GM19351 (cell line): Measurements from ENCODE around the gene C4A.
"Not testable (repeated sequence)": the region's sequence is repeated elsewhere in the genome, so short reads cannot be mapped to it uniquely, and the experiment has no call there.

Experiments used
- ATAC-seq: cut with Tn5 transposase; IDR thresholded peaks from one replicate; pipeline ENCODE4 v1.9.1; 2021; ENCODE audit warnings: mild to moderate bottlenecking, moderate library complexity; ENCODE audit not compliant: unreplicated experiment

Gene C4A

GRCh38 chr6:31958741-31959739 lies 22.8 kb upstream of the C4A start, which contains the start of the genes NELFE and SKIC2:
NELFE (minus strand) TSS chr6:31958971; CDS start chr6:31958446, 525 bp downstream.
SKIC2 (plus strand) TSS chr6:31959175; CDS start chr6:31959193, 18 bp downstream.
- ATAC-seq, result peak; percentile 96

GRCh38 chr6:31961616-31962015 lies 20.2 kb upstream of the C4A start:
- ATAC-seq, result no peak

- ATAC-seq, result no peak
These were observed 17.9 kb upstream of the C4A start for GRCh38 chr6:31963921-31964320.

- no peak for ATAC-seq
These were observed 16.2 kb upstream of the C4A start for GRCh38 chr6:31965700-31966099.

DNA sequence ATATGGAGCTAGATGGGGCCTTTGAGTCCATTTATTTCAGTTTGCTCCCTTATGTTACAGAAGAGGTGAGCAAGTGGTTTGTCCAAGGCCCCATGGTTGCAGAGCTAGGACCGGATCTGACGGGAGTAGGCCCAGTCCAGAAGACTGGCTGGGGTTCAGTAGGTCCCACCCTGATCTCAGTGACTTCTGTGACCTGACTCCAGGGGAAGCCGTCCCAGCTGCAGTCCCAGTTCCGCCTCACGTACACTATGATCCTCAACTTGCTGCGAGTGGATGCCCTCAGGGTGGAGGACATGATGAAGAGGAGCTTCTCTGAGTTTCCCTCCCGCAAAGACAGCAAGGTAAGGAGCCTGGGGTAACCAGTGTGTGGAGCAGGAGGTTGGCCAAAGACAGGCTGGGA lies 15.4 kb upstream of the C4A start:
- no peak for ATAC-seq

DNA sequence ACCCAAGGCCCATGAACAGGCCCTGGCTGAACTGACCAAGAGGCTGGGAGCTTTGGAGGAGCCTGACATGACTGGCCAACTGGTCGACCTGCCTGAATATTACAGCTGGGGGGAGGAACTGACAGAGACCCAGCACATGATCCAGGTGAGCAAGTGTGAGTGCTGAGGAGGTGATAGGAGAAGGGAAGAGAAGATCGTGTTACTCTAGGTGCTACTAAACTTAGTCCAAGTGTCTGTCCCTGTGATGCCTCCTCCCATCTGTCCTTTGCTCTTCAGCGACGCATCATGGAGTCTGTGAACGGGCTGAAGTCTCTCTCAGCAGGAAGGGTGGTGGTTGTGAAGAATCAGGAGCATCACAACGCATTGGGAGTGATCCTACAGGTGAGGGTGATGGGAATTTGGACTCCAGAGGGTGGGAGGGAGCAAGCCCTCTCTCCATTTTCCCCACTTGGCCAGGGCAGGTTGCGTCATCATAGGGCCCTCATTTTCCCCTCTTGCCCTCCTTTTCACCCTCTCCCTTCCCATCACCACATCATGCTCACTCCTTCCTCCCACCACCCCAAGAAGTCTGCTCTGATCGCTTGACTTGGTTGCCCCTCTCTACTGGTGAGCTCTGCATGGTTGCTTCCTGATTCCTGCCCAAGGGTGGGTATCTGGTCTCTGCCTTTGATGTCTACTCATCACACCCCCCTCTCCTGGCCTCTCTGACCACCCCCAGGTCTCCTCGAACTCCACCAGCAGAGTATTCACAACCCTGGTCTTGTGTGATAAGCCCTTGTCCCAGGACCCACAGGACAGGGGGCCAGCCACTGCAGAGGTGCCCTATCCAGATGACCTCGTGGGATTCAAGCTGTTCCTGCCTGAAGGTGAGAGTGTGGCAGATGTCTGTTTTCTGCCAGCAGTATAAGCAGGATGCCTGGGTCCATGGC lies 14.6 kb upstream of the C4A start:
- ATAC-seq, result no peak

GRCh38 chr6:31967926-31968320 lies 13.9 kb upstream of the C4A start:
- no peak for ATAC-seq

DNA sequence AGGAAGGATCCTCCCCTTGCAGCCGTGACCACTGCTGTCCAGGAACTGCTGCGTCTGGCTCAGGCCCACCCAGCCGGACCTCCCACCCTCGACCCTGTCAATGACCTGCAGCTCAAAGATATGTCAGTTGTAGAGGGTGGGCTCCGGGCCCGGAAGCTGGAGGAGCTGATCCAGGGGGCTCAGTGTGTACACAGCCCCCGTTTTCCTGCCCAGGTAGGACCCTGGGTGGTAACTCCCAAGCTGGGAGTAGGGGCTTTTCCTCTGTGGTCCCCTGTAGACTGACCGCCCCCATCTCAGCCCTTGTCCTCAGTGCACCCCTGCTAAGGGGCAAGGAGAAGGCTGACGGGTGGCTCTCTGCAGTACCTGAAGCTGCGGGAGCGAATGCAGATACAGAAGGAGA lies 13.5 kb upstream of the C4A start:
- ATAC-seq, result no peak

DNA sequence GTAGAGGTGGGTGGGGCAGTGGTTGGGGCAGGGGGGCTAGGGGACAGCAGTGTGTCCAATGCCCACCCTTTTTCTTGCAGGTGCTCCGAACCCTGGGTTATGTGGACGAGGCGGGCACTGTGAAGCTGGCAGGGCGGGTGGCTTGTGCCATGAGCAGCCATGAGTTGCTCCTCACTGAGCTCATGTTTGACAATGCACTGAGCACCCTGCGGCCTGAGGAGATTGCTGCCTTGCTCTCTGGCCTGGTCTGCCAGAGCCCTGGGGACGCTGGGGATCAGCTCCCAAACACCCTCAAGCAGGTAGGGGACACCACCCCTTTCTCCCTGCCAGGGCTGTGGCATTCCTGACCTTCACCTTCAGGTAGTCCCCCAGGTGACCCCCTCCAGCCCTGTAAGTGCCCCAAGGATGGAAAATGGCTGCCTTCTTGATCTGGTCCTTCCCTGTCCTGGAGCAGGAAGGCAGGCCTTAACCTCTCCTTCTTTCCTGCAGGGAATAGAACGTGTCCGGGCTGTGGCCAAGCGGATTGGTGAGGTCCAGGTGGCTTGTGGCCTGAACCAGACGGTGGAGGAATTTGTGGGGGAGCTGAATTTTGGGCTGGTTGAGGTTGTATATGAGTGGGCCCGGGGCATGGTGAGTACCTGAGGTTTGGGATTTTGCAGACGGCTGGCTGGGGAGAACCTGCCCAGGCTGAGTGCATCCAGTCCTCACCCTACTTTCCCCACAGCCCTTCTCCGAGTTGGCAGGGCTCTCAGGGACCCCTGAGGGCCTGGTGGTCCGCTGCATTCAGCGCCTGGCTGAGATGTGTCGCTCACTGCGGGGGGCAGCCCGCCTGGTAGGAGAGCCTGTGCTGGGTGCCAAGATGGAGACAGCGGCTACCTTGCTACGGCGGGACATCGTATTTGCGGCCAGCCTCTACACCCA lies 12.8 kb upstream of the C4A start:
- no peak for ATAC-seq

- no peak for ATAC-seq
These were observed 11.9 kb upstream of the C4A start for GRCh38 chr6:31969712-31970603.

DNA sequence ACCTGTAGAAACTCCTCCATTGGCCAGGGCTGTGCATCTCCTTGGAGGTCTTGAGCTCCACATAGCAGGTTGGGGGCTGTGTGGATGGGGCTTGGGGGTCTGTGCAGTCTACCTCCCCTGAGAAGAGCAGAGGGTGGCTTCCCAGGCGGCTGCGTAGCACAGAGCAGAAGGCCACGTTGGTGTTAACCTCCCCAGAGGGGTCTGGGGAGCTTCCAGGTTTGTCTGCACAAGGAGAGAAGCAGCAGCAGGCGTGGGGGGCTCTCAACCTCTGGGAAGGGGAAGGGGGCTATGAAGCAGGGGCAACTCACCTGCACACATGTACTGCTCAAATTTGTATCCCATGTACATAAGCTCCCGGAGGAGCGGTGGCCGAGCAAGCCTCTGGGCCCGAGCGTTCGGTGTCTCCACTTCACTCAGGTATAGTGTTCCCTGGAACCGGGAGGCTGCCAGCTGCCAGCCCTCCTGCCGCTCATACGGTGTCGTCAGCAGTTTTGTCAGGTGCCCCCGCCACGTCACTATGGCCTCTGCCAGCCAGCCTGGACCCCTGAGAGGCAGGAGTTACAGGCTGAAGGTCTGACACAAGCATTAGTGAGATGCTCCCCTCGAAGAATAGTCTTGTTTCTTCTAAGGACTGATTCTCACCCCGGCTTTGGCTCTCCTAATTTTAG lies 11.1 kb upstream of the C4A start:
- ATAC-seq, result no peak

GRCh38 chr6:31971279-31971992 lies 10.4 kb upstream of the C4A start:
- no peak for ATAC-seq

- peak; percentile 92 for ATAC-seq
These were observed 9.7 kb upstream of the C4A start, which contains the start of gene DXO for GRCh38 chr6:31971993-31972708. DXO (minus strand) TSS chr6:31972138; CDS start chr6:31971675, 463 bp downstream.

DNA sequence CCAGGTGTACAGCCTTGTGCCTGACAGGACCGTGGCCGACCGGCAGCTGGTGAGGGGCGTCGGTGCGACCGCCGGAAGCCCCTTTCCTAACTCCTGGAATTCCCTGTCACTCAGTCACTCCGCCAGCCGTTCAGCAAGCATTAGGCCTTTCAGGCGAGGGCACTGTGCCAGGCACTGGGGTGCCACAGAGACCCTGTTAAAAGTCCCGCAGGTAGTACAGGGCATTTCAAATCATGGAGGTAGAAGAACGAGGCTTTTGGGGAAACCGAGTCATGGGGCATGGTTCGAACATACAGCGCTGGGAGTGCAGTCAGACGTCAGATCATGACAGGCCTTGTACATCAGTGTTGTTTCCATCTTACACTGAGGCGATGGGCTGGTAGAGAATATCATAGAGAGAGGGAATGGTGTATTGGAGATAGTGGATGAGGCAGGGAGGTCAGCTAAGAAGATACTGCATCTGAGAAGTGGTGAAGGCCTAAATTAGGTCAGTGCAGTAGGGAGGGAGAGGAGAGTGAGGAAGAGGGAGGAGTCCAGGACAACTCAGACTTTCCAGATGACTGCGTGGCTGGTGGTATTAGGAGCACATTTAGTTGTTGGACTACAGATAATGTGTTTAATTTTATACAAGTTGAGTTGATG lies 9.0 kb upstream of the C4A start:
- ATAC-seq, result no peak

- not testable (repeated sequence) for ATAC-seq
These were observed 5.8 kb upstream of the C4A start for GRCh38 chr6:31976065-31976464.

- ATAC-seq, result no peak
These were observed 3.9 kb upstream of the C4A start for GRCh38 chr6:31977816-31978431.
